Astrocyte (in vitro differentiated cells and primary cell): ENCODE measurements around the gene APBB1.

Experiments used
- EZH2 ChIP-seq: IDR thresholded peaks from 2 replicates; pipeline ENCODE4 v1.6.1; 2012; ENCODE audit warnings: mild to moderate bottlenecking, low read length, inconsistent platforms; ENCODE audit not compliant: insufficient read depth
- TF ChIP-seq, protein P1 (sequence below): IDR thresholded peaks from 2 replicates; pipeline ENCODE4 v1.5.1; 2011; ENCODE audit warnings: low read depth, mild to moderate bottlenecking, inconsistent platforms, low read length, moderate library complexity; ENCODE audit not compliant: insufficient read depth

DNA sequence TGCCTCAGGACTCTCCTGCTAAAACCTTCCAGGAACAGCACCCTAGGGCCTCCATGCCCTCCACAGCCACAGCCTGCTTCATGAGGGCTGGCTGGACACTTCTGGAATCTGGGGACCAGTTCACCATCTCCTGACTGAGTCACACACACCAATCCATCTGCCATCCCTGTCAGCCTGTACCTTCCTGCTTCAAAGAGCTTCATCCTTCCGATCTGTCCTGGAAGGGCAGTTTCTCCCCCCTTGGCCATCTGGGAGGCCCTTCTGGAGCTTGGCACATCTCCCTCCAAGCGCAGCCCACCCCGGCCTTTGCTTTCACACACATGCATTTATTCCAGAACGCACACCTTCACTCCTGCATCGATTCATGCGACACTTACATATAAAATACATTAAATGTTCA lies 13.0 kb downstream of the APBB1 start:
- TF ChIP-seq, protein P1, sequence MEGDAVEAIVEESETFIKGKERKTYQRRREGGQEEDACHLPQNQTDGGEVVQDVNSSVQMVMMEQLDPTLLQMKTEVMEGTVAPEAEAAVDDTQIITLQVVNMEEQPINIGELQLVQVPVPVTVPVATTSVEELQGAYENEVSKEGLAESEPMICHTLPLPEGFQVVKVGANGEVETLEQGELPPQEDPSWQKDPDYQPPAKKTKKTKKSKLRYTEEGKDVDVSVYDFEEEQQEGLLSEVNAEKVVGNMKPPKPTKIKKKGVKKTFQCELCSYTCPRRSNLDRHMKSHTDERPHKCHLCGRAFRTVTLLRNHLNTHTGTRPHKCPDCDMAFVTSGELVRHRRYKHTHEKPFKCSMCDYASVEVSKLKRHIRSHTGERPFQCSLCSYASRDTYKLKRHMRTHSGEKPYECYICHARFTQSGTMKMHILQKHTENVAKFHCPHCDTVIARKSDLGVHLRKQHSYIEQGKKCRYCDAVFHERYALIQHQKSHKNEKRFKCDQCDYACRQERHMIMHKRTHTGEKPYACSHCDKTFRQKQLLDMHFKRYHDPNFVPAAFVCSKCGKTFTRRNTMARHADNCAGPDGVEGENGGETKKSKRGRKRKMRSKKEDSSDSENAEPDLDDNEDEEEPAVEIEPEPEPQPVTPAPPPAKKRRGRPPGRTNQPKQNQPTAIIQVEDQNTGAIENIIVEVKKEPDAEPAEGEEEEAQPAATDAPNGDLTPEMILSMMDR = no peak
- TF ChIP-seq EZH2 = no peak
